T-helper 1 cell treated with Interleukin-12 subunit alpha and Interleukin-12 subunit beta and Interleukin-4 antibody, amounts not matched to agents 30 μg/mL and 1 μg/mL, for 36 hours (primary cell): ENCODE data around the gene SMIM17.

Experiments used
- H3K27ac Mint-ChIP-seq: one replicate; pipeline ENCODE4 v1.8.0; 2021; ENCODE audit warnings: mild to moderate bottlenecking, mixed read lengths
- H3K27me3 Mint-ChIP-seq: one replicate; pipeline ENCODE4 v1.8.0; 2021; ENCODE audit warnings: low read depth, mixed read lengths
- H3K36me3 Mint-ChIP-seq: one replicate; pipeline ENCODE4 v1.8.0; 2021; ENCODE audit warnings: low read depth, mixed read lengths
- H3K4me1 Mint-ChIP-seq: one replicate; pipeline ENCODE4 v1.8.0; 2021; ENCODE audit warnings: low read depth, mixed read lengths
- H3K4me3 Mint-ChIP-seq: one replicate; pipeline ENCODE4 v1.8.0; 2021; ENCODE audit warnings: mild to moderate bottlenecking, moderate library complexity, mixed read lengths
- H3K9me3 Mint-ChIP-seq: one replicate; pipeline ENCODE4 v1.8.0; 2021; ENCODE audit warnings: mixed read lengths

The SMIM17 gene

GRCh38 chr19:56642711-56643459, at the start of gene SMIM17:
Gene SMIM17 (plus strand): TSS chr19:56643159. CDS start chr19:56645668, 2,509 bp downstream.
- Mint-ChIP-seq H3K4me1 (no peaks in the 10 kb centered on the region), H3K9me3 (peaks cover 62% of the 10 kb centered on the region), H3K27ac (no peak within 1 kb of the TSS), H3K36me3 (peaks cover 6% of the 10 kb centered on the region), H3K27me3 (no peaks in the 10 kb centered on the region), H3K4me3 (no peak within 1 kb of the TSS)

- H3K27me3 Mint-ChIP-seq = no peaks in the 10 kb centered on the region
- peak overlapping the region; percentile 92 for H3K4me3 Mint-ChIP-seq
- H3K27ac Mint-ChIP-seq = peak overlapping the region; percentile 65
- peaks cover 22% of the 10 kb centered on the region for H3K36me3 Mint-ChIP-seq
- peaks cover 12% of the 10 kb centered on the region for H3K4me1 Mint-ChIP-seq
- peaks cover 63% of the 10 kb centered on the region for H3K9me3 Mint-ChIP-seq
Observed at GRCh38 chr19:56594446-56594782, 48.5 kb upstream of the SMIM17 start.

GRCh38 chr19:56594783-56595547, 48.0 kb upstream of the SMIM17 start, which contains the start of gene ZNF71:
Gene ZNF71 (plus strand): TSS chr19:56595302. CDS start chr19:56601559, 6,257 bp downstream.
- Mint-ChIP-seq H3K36me3 (peaks cover 22% of the 10 kb centered on the region), H3K27ac (peak within 1 kb of the TSS; percentile 81), H3K4me1 (peaks cover 12% of the 10 kb centered on the region), H3K27me3 (no peaks in the 10 kb centered on the region), H3K4me3 (peak within 1 kb of the TSS; percentile 92), H3K9me3 (peaks cover 61% of the 10 kb centered on the region)

GRCh38 chr19:56595548-56595899, 47.4 kb upstream of the SMIM17 start:
- Mint-ChIP-seq H3K27ac (peak overlapping the region; percentile 81), H3K36me3 (peaks cover 24% of the 10 kb centered on the region), H3K9me3 (peaks cover 57% of the 10 kb centered on the region), H3K27me3 (no peaks in the 10 kb centered on the region), H3K4me1 (peaks cover 12% of the 10 kb centered on the region), H3K4me3 (peak overlapping the region; percentile 92)

GRCh38 chr19:56596676-56597075, 46.3 kb upstream of the SMIM17 start:
- no peak overlapping the region for H3K4me3 Mint-ChIP-seq
- peaks cover 12% of the 10 kb centered on the region for H3K4me1 Mint-ChIP-seq
- no peak overlapping the region for H3K27ac Mint-ChIP-seq
- H3K9me3 Mint-ChIP-seq = peaks cover 61% of the 10 kb centered on the region
- H3K36me3 Mint-ChIP-seq = peaks cover 35% of the 10 kb centered on the region
- no peaks in the 10 kb centered on the region for H3K27me3 Mint-ChIP-seq

- Mint-ChIP-seq H3K27me3 (no peaks in the 10 kb centered on the region), H3K4me1 (peaks cover 12% of the 10 kb centered on the region), H3K4me3 (no peak overlapping the region), H3K36me3 (peaks cover 43% of the 10 kb centered on the region), H3K27ac (no peak overlapping the region), H3K9me3 (peaks cover 59% of the 10 kb centered on the region)
Observed at GRCh38 chr19:56597696-56598095, 45.3 kb upstream of the SMIM17 start.

- H3K36me3 Mint-ChIP-seq = peaks cover 52% of the 10 kb centered on the region
- H3K9me3 Mint-ChIP-seq = peaks cover 63% of the 10 kb centered on the region
- H3K4me3 Mint-ChIP-seq = no peak overlapping the region
- no peaks in the 10 kb centered on the region for H3K4me1 Mint-ChIP-seq
- H3K27me3 Mint-ChIP-seq = no peaks in the 10 kb centered on the region
- H3K27ac Mint-ChIP-seq = no peak overlapping the region
Observed at GRCh38 chr19:56601375-56601774, 41.6 kb upstream of the SMIM17 start.

GRCh38 chr19:56603829-56604228, 39.1 kb upstream of the SMIM17 start:
- Mint-ChIP-seq H3K36me3 (peaks cover 44% of the 10 kb centered on the region), H3K4me3 (no peak overlapping the region), H3K9me3 (peaks cover 62% of the 10 kb centered on the region), H3K27ac (no peak overlapping the region), H3K4me1 (no peaks in the 10 kb centered on the region), H3K27me3 (no peaks in the 10 kb centered on the region)

GRCh38 chr19:56608274-56608964, 34.5 kb upstream of the SMIM17 start:
- H3K36me3 Mint-ChIP-seq = peaks cover 21% of the 10 kb centered on the region

GRCh38 chr19:56611288-56611687, 31.7 kb upstream of the SMIM17 start:
- H3K36me3 Mint-ChIP-seq = peaks cover 21% of the 10 kb centered on the region
- H3K4me3 Mint-ChIP-seq = no peak overlapping the region
- H3K27me3 Mint-ChIP-seq = no peaks in the 10 kb centered on the region
- no peaks in the 10 kb centered on the region for H3K4me1 Mint-ChIP-seq
- peaks cover 84% of the 10 kb centered on the region for H3K9me3 Mint-ChIP-seq
- H3K27ac Mint-ChIP-seq = no peak overlapping the region

More at GRCh38 chr19:56608274-56608964, 34.5 kb upstream of the SMIM17 start:
- no peaks in the 10 kb centered on the region for H3K27me3 Mint-ChIP-seq
- no peaks in the 10 kb centered on the region for H3K4me1 Mint-ChIP-seq
- H3K4me3 Mint-ChIP-seq = no peak overlapping the region
- no peak overlapping the region for H3K27ac Mint-ChIP-seq
- peaks cover 72% of the 10 kb centered on the region for H3K9me3 Mint-ChIP-seq

GRCh38 chr19:56612737-56613136, 30.2 kb upstream of the SMIM17 start:
- peaks cover 93% of the 10 kb centered on the region for H3K9me3 Mint-ChIP-seq
- no peak overlapping the region for H3K4me3 Mint-ChIP-seq
- no peak overlapping the region for H3K27ac Mint-ChIP-seq
- no peaks in the 10 kb centered on the region for H3K27me3 Mint-ChIP-seq
- no peaks in the 10 kb centered on the region for H3K4me1 Mint-ChIP-seq
- H3K36me3 Mint-ChIP-seq = peaks cover 24% of the 10 kb centered on the region

GRCh38 chr19:56613639-56614038, 29.3 kb upstream of the SMIM17 start:
- Mint-ChIP-seq H3K36me3 (peaks cover 27% of the 10 kb centered on the region), H3K4me3 (no peak overlapping the region)

GRCh38 chr19:56617531-56617930, 25.4 kb upstream of the SMIM17 start:
- Mint-ChIP-seq H3K27me3 (no peaks in the 10 kb centered on the region), H3K4me3 (no peak overlapping the region), H3K9me3 (peaks cover 82% of the 10 kb centered on the region), H3K27ac (no peak overlapping the region), H3K4me1 (no peaks in the 10 kb centered on the region), H3K36me3 (peaks cover 30% of the 10 kb centered on the region)

More at GRCh38 chr19:56613639-56614038, 29.3 kb upstream of the SMIM17 start:
- Mint-ChIP-seq H3K27ac (no peak overlapping the region), H3K4me1 (no peaks in the 10 kb centered on the region), H3K27me3 (no peaks in the 10 kb centered on the region), H3K9me3 (peaks cover 92% of the 10 kb centered on the region)

GRCh38 chr19:56619121-56619520, 23.8 kb upstream of the SMIM17 start:
- H3K4me1 Mint-ChIP-seq = no peaks in the 10 kb centered on the region
- H3K27me3 Mint-ChIP-seq = no peaks in the 10 kb centered on the region
- peaks cover 78% of the 10 kb centered on the region for H3K9me3 Mint-ChIP-seq
- no peak overlapping the region for H3K27ac Mint-ChIP-seq
- H3K36me3 Mint-ChIP-seq = peaks cover 37% of the 10 kb centered on the region
- no peak overlapping the region for H3K4me3 Mint-ChIP-seq
